ENCODE measurements around the gene PJA1. TPM values are rescaled to one million over a fixed set of nuclear protein-coding genes. Genes with fewer than 3 reads are reported as not detected.
A peak's percentile ranks its signal among the peaks of the same experiment; 100 is the strongest.

Gene PJA1
- total and polyA plus RNA-seq, 2 experiments from 2014 or later, result 68.9 to 73.4 TPM

DNA sequence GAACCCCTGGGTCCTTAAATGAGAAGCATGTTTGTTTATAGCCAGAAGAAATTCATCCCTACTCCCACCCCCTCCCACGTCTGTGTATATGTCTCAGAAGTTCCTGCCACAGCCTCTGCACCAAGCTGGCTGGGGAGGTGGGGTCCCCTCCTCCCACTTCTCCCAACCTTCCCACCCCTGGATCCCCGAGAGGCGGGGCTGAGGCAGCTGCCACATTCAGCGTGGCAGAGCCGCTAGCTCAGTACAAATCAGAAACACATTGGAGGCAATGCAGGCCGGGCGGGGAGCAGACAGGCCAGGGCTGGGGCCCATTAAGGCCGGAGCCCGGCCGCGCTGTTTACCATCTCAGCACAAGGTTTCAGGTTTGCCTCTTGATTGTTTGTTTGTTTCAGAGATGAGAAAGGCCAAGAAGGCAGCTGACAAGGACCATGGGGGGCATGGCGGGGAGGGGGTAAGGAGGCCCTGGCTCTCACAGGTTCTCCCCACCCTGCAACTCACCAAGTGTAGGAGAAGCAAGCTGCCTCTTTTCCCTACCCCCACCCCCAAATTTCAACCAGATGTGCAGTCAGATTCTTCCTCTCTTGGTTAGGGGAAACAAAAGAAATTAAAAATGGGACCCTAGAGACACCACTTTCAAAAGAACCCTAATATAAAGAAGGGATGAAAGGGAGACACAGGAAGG lies 22.3 kb downstream of the PJA1 start:
- Histone ChIP-seq H3K36me3 (no peaks in the 10 kb centered on the region), H3K4me3 (no peak overlapping the region), H3K27me3 (no peaks in the 10 kb centered on the region), H3K27ac (no peak overlapping the region), H3K9me3 (ENCODE audit: low read depth) (no peaks in the 10 kb centered on the region), H3K4me1 (ENCODE audit: low read depth) (no peaks in the 10 kb centered on the region)
- TF ChIP-seq, protein P1, sequence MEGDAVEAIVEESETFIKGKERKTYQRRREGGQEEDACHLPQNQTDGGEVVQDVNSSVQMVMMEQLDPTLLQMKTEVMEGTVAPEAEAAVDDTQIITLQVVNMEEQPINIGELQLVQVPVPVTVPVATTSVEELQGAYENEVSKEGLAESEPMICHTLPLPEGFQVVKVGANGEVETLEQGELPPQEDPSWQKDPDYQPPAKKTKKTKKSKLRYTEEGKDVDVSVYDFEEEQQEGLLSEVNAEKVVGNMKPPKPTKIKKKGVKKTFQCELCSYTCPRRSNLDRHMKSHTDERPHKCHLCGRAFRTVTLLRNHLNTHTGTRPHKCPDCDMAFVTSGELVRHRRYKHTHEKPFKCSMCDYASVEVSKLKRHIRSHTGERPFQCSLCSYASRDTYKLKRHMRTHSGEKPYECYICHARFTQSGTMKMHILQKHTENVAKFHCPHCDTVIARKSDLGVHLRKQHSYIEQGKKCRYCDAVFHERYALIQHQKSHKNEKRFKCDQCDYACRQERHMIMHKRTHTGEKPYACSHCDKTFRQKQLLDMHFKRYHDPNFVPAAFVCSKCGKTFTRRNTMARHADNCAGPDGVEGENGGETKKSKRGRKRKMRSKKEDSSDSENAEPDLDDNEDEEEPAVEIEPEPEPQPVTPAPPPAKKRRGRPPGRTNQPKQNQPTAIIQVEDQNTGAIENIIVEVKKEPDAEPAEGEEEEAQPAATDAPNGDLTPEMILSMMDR (IDR thresholded peaks at IDR 0.05; ENCODE audit: low read depth, low read length), result no peak
- no peak for DNase-seq (ENCODE audit: low read depth in 1 of 2, low spot score in 1 of 2)

DNA sequence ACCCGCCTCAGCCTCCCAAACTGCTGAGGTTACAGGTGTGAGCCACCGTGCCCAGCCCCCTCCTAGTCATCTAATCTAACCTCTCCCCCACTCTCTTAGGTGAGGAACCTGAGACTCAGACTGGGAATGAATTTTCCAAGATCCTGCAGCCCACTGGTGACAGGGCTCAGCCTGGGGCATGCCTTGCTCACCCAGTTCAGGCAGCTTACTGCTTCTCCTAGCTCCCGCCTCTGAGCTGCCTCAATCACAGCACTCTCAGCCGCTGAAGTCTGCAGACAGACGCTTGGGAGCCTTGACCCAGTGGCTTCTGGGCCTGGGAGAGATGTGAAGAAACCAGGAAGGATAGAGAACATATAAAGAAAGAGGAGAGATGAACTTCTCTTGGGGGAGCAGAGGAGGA lies 24.4 kb downstream of the PJA1 start:
- Histone ChIP-seq H3K9me3 (ENCODE audit: low read depth) (no peaks in the 10 kb centered on the region), H3K27me3 (no peaks in the 10 kb centered on the region), H3K36me3 (no peaks in the 10 kb centered on the region), H3K27ac (no peak overlapping the region), H3K4me1 (ENCODE audit: low read depth) (no peaks in the 10 kb centered on the region), H3K4me3 (no peak overlapping the region)
- TF ChIP-seq, protein P1 (IDR thresholded peaks at IDR 0.05; ENCODE audit: low read depth, low read length), result no peak
- DNase-seq (ENCODE audit: low read depth in 1 of 2, low spot score in 1 of 2), result no peak

DNA sequence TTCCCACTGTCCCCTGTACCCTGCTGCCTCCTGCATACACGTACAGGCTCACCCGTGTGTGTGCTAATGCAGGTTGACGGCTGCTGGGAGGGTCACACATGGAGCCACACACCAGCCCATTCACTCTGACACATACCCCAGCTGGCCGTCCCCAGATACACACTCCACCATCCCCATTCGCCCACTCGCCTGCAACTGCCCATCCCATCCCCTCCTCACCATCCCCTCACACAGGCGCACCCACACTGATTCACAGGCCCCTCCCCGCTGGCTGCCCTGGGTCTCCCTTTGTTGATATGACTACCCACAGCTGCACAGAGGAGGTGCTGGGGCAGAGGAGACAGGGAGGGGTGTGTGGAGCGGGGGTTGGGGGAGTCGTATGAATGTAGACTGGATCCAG lies 25.7 kb downstream of the PJA1 start:
- no peaks in the 10 kb centered on the region for H3K36me3 ChIP-seq
- no peak overlapping the region for H3K4me3 ChIP-seq
- DNase-seq (ENCODE audit: low read depth in 1 of 2, low spot score in 1 of 2), result no peak
- no peaks in the 10 kb centered on the region for H3K4me1 ChIP-seq (ENCODE audit: low read depth)
- H3K27me3 ChIP-seq, result no peaks in the 10 kb centered on the region
- H3K9me3 ChIP-seq (ENCODE audit: low read depth), result no peaks in the 10 kb centered on the region
- H3K27ac ChIP-seq, result no peak overlapping the region
- TF ChIP-seq, protein P1 (IDR thresholded peaks at IDR 0.05; ENCODE audit: low read depth, low read length), result no peak

DNA sequence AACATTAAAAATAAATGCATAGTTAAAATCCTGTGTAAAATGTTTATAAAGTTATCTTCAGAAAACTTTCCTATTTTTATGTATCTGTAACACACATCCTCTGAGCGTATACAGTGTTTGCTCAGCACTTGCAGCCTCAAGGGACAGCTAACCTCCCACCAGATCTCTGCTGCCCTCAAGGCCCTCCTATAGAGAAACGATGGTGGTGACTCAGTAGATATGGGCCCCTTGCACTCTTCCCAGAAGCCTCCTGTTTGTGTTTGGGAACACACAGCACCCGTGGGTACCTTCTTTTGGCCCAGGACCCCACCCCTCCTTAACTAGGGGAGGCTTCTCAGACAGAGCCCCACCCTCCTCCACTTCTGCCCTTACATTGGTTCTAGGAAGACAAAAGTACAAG lies 26.7 kb downstream of the PJA1 start:
- peak in 1 of 2 donors; percentile 41 for DNase-seq (ENCODE audit: low read depth in 1 of 2, low spot score in 1 of 2)
- H3K9me3 ChIP-seq (ENCODE audit: low read depth), result no peaks in the 10 kb centered on the region
- no peak overlapping the region for H3K27ac ChIP-seq
- no peaks in the 10 kb centered on the region for H3K36me3 ChIP-seq
- H3K4me1 ChIP-seq (ENCODE audit: low read depth), result no peaks in the 10 kb centered on the region
- H3K4me3 ChIP-seq, result no peak overlapping the region
- no peaks in the 10 kb centered on the region for H3K27me3 ChIP-seq
- TF ChIP-seq, protein P1 (IDR thresholded peaks at IDR 0.05; ENCODE audit: low read depth, low read length), result no peak

DNA sequence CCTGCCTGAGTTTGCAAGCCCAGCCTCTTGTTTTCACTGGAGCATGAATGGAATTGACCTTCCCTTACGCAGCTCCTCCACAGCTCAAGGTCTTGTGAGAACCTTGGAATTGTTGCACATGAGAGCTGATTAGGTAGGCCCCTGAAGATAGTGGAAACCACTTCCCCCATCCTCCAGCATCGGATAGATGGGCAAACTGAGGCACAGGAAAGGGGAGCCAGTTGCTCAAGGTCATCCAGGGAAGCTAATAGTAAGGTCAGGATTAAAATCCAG lies 27.2 kb downstream of the PJA1 start:
- no peaks in the 10 kb centered on the region for H3K9me3 ChIP-seq (ENCODE audit: low read depth)
- H3K27ac ChIP-seq, result no peak overlapping the region
- TF ChIP-seq, protein P1 (IDR thresholded peaks at IDR 0.05; ENCODE audit: low read depth, low read length), result no peak
- H3K4me3 ChIP-seq, result no peak overlapping the region
- H3K27me3 ChIP-seq, result no peaks in the 10 kb centered on the region
- H3K36me3 ChIP-seq, result no peaks in the 10 kb centered on the region
- no peaks in the 10 kb centered on the region for H3K4me1 ChIP-seq (ENCODE audit: low read depth)
- DNase-seq (ENCODE audit: low read depth in 1 of 2, low spot score in 1 of 2), result peak in 1 of 2 donors; percentile 45

Data from cardiac muscle cell (in vitro differentiated cells and primary cell).